ENCODE data around the gene ANGPTL4.
A peak's percentile ranks its signal among the peaks of the same experiment; 100 is the strongest.
"Not testable (repeated sequence)": the region's sequence is repeated elsewhere in the genome, so short reads cannot be mapped to it uniquely, and the experiment has no call there.

Gene ANGPTL4

DNA sequence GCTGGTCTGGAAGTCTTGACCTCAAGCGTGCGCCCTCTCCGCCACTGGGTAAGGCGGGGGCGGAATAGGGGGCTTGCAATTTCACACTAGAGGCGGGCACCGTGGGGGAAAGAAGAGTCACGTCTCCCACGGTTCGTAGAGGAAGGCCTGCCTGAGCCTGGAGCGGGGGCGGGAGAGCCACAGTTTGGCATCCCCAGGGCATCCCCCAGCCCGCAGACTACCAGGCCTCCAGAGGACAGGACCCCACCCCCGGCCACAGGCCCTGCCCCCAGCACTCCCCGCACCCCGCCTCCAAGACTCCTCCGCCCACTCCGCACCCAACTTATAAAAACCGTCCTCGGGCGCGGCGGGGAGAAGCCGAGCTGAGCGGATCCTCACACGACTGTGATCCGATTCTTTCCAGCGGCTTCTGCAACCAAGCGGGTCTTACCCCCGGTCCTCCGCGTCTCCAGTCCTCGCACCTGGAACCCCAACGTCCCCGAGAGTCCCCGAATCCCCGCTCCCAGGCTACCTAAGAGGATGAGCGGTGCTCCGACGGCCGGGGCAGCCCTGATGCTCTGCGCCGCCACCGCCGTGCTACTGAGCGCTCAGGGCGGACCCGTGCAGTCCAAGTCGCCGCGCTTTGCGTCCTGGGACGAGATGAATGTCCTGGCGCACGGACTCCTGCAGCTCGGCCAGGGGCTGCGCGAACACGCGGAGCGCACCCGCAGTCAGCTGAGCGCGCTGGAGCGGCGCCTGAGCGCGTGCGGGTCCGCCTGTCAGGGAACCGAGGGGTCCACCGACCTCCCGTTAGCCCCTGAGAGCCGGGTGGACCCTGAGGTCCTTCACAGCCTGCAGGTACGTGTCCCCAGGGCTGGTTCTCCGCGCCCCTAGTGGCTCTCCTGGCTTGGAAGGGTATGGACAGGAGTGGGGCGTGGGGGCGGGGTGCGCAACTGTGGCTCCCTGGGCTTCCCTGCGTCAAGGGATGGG, at the start of gene ANGPTL4:
Gene ANGPTL4, plus strand, starts transcription at position 353 of the 969 bp plus-strand sequence. Its CDS starts 167 bp downstream, at position 520.
- Histone ChIP-seq H3K4me3 (ENCODE audit: low read length) (no peak within 1 kb of the TSS), H3K27ac (ENCODE audit: low read length) (no peak within 1 kb of the TSS), H3K36me3 (replicated peaks; ENCODE audit: insufficient read depth, low read length) (no peaks in the 10 kb centered on the region), H3F3A (ENCODE audit: insufficient read depth, low read length) (no peaks in the 10 kb centered on the region), H3K4me1 (ENCODE audit: low read length) (peaks cover 8% of the 10 kb centered on the region), H3K9ac (ENCODE audit: low read length) (no peak within 1 kb of the TSS), H3K9me3 (replicated peaks; ENCODE audit: insufficient read depth, low read length) (no peaks in the 10 kb centered on the region), H3K9me2 (replicated peaks; ENCODE audit: insufficient read depth, low read length) (no peaks in the 10 kb centered on the region), H4K20me1 (ENCODE audit: insufficient read depth, low read length) (no peaks in the 10 kb centered on the region), H2AFZ (ENCODE audit: low read length) (no peak within 1 kb of the TSS), H3K79me2 (ENCODE audit: low read length) (no peaks in the 10 kb centered on the region), H3K4me2 (ENCODE audit: low read depth, low read length) (peak within 1 kb of the TSS; percentile 38), H3K27me3 (replicated peaks; ENCODE audit: insufficient read depth, low read length) (peaks cover 34% of the 10 kb centered on the region)
- TF ChIP-seq CTCF (IDR thresholded peaks at IDR 0.05; ENCODE audit: low read length) (no peak), EZH2phosphoT487 (IDR thresholded peaks at IDR 0.05; ENCODE audit: low read length) (no peak), EZH2 (optimal IDR thresholded peaks at IDR 0.05; ENCODE audit: low read depth, low read length) (no peak)
- no peak for DNase-seq

- not testable (repeated sequence) for H3K36me3 ChIP-seq (replicated peaks; ENCODE audit: insufficient read depth, low read length); H3K9ac ChIP-seq (ENCODE audit: low read length); H3K9me2 ChIP-seq (replicated peaks; ENCODE audit: insufficient read depth, low read length); H3K4me2 ChIP-seq (ENCODE audit: low read depth, low read length); H3K4me1 ChIP-seq (ENCODE audit: low read length); H3K27ac ChIP-seq (ENCODE audit: low read length); H3K9me3 ChIP-seq (replicated peaks; ENCODE audit: insufficient read depth, low read length); H2AFZ ChIP-seq (ENCODE audit: low read length); H3K4me3 ChIP-seq (ENCODE audit: low read length); H3K27me3 ChIP-seq (replicated peaks; ENCODE audit: insufficient read depth, low read length); H3F3A ChIP-seq (ENCODE audit: insufficient read depth, low read length); H4K20me1 ChIP-seq (ENCODE audit: insufficient read depth, low read length)
- H3K79me2 ChIP-seq (ENCODE audit: low read length) = peaks cover 16% of the 10 kb centered on the region
- DNase-seq = peak; percentile 3
These were observed 48.8 kb upstream of the ANGPTL4 start for GRCh38 chr19:8314981-8315640.

DNA sequence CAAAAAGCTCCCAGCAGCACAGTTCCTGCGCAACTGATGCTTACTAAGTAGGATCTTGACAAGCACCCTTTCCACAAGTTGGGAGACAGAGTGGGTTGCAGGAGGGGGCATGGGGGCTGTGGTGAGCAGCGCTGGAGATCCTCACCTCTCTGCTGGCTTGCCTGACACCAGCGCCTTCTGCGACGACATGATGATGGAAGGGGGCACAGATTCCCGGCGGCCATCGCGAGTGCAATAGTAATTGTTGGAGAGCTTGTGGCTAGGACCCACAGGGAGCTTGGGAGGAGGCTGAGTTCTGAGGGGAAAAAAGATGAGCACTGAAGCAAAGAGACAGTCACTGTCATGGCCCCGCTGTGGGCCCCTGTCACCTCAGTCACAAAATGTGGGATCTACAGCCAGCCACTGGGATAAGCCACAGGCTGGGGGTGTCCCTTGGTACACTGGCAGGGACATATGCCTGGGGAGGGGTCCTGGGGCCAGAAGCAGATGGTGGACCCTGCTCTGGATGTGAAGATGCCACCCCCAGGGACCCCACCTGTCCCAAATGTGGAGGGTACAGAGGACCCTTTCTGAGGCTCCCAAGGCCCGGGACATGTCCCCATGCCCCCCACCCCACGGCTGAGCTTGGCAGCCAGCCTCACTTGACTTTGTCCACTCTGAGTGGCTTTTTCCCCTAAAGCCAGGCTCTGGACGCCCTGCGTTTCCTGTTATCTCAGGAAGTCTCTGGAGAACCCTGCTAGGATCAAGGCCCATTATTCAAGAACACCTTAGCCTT, 47.4 kb upstream of the ANGPTL4 start:
- Histone ChIP-seq H3K4me2 (ENCODE audit: low read depth, low read length) (no peak overlapping the region), H3K4me3 (ENCODE audit: low read length) (no peak overlapping the region), H3K9me2 (replicated peaks; ENCODE audit: insufficient read depth, low read length) (no peaks in the 10 kb centered on the region), H3K36me3 (replicated peaks; ENCODE audit: insufficient read depth, low read length) (no peaks in the 10 kb centered on the region), H3K27ac (ENCODE audit: low read length) (no peak overlapping the region), H3K9ac (ENCODE audit: low read length) (no peak overlapping the region), H3K9me3 (replicated peaks; ENCODE audit: insufficient read depth, low read length) (no peaks in the 10 kb centered on the region), H3K27me3 (replicated peaks; ENCODE audit: insufficient read depth, low read length) (no peaks in the 10 kb centered on the region), H4K20me1 (ENCODE audit: insufficient read depth, low read length) (no peaks in the 10 kb centered on the region), H3K4me1 (ENCODE audit: low read length) (no peaks in the 10 kb centered on the region), H3K79me2 (ENCODE audit: low read length) (peaks cover 29% of the 10 kb centered on the region), H3F3A (ENCODE audit: insufficient read depth, low read length) (peaks cover 7% of the 10 kb centered on the region; the same call in 1 of the 2 replicates), H2AFZ (ENCODE audit: low read length) (no peak overlapping the region)
- TF ChIP-seq EZH2 (optimal IDR thresholded peaks at IDR 0.05; ENCODE audit: low read depth, low read length) (no peak), CTCF (IDR thresholded peaks at IDR 0.05; ENCODE audit: low read length) (no peak), EZH2phosphoT487 (IDR thresholded peaks at IDR 0.05; ENCODE audit: low read length) (no peak)
- peak; percentile 5 for DNase-seq

- H4K20me1 ChIP-seq (ENCODE audit: insufficient read depth, low read length); H3K9me3 ChIP-seq (replicated peaks; ENCODE audit: insufficient read depth, low read length); H3K4me1 ChIP-seq (ENCODE audit: low read length); H3K4me3 ChIP-seq (ENCODE audit: low read length); H2AFZ ChIP-seq (ENCODE audit: low read length); H3K27ac ChIP-seq (ENCODE audit: low read length); H3K27me3 ChIP-seq (replicated peaks; ENCODE audit: insufficient read depth, low read length); H3K9me2 ChIP-seq (replicated peaks; ENCODE audit: insufficient read depth, low read length); H3K9ac ChIP-seq (ENCODE audit: low read length); DNase-seq; H3K4me2 ChIP-seq (ENCODE audit: low read depth, low read length): not testable (repeated sequence)
- H3F3A ChIP-seq (ENCODE audit: insufficient read depth, low read length) = peaks cover 28% of the 10 kb centered on the region
- peaks cover 45% of the 10 kb centered on the region for H3K79me2 ChIP-seq (ENCODE audit: low read length)
- H3K36me3 ChIP-seq (replicated peaks; ENCODE audit: insufficient read depth, low read length) = peaks cover 11% of the 10 kb centered on the region
These were observed 45.1 kb upstream of the ANGPTL4 start for GRCh38 chr19:8318835-8319234.
